K562 (cell line): Measurements from ENCODE around the gene EIF3J. TPM values are rescaled to one million over a fixed set of nuclear protein-coding genes. Genes with fewer than 3 reads are reported as not detected.
A peak's percentile ranks its signal among the peaks of the same experiment; 100 is the strongest.

Experiments used
- ARID4B ChIP-seq: sonication (generic); formaldehyde crosslinking; IDR thresholded peaks from 2 replicates; pipeline ENCODE4 v1.8.0; 2022; ENCODE audit warnings: mild to moderate bottlenecking, missing genetic modification reagents
- CHD7 ChIP-seq: fragments of 200-600 bp; sonication (generic); IDR thresholded peaks from one replicate; pipeline ENCODE4 v1.6.1; 2012; ENCODE audit warnings: mild to moderate bottlenecking, low read depth, low read length, inconsistent platforms
- CREM ChIP-seq: IDR thresholded peaks from 2 replicates; pipeline ENCODE4 v1.6.1; 2014; ENCODE audit warnings: antibody characterized with exemption, low read depth
- FOXP1 ChIP-seq: sonication (generic); formaldehyde crosslinking; IDR thresholded peaks from 2 replicates; pipeline ENCODE4 v1.8.0; 2022; ENCODE audit warnings: mild to moderate bottlenecking, missing genetic modification reagents
- KLF10 ChIP-seq: fragments of 250-450 bp; sonication (Bioruptor Pico); IDR thresholded peaks from 2 replicates; pipeline ENCODE4 v1.6.1; 2021; ENCODE audit warnings: matching md5 sums
- NR1H2 ChIP-seq: sonication (generic); formaldehyde crosslinking; IDR thresholded peaks from 2 replicates; pipeline ENCODE4 v1.4.0; 2020; ENCODE audit warnings: mild to moderate bottlenecking, missing genetic modification reagents
- PCBP1 ChIP-seq: fragments of 200-400 bp; formaldehyde crosslinking; IDR thresholded peaks from 2 replicates; pipeline ENCODE4 v1.6.1; 2018; ENCODE audit warnings: mild to moderate bottlenecking, low read depth, low read length; ENCODE audit not compliant: poor library complexity, severe bottlenecking
- SNAPC5 ChIP-seq: fragments of 250-450 bp; sonication (Bioruptor Pico); IDR thresholded peaks from 2 replicates; pipeline ENCODE4 v1.8.0; 2021; ENCODE audit warnings: moderate library complexity, mild to moderate bottlenecking, inconsistent platforms
- ZBTB9 ChIP-seq: fragments of 450-650 bp; formaldehyde crosslinking; IDR thresholded peaks from 2 replicates; pipeline ENCODE4 v1.4.0; 2020; ENCODE audit warnings: mild to moderate bottlenecking, moderate library complexity
- polyA plus RNA-seq, 8 experiments: library from polyadenylated mRNA; depleted of rRNA in 4 of 8; stranded (reverse) in 5 of 8; unstranded in 3 of 8; fragments of >200 nt; fragmentation: Nextera tagmentation in 2 of 8; fragmentation: Illumina TruSeq in 1 of 8; extraction: Ambion mirVana in 2 of 8; extraction: Trizol in 1 of 8; gene quantifications; 2 replicates each; pipeline versions ENCODE4 v1.2.1 to v1.2.3, GENCODE V29; 2011 to 2014; ENCODE audit warnings: inconsistent platforms in 1 of 8, missing spikeins in 1 of 8
- total RNA-seq, 7 experiments: library from RNA; depleted of rRNA in 6 of 7; stranded (reverse); fragments of >200 nt in 6 of 7; fragmentation: Illumina TruSeq in 2 of 7; extraction: Trizol in 2 of 7; gene quantifications; 2 replicates each; pipeline versions ENCODE4 v1.2.1 to v1.2.3, GENCODE V29; 2011 to 2021; ENCODE audit warnings: low replicate concordance in 1 of 7

The EIF3J gene
- total and polyA plus RNA-seq, 9 of the 15 experiments (the other 6 are each of a cell fraction or from before 2014, with no cell fraction given) = 44.2 to 217 (median 151) TPM

- TF ChIP-seq CHD7 = no peak
- TF ChIP-seq ZBTB9 = no peak
- TF ChIP-seq SNAPC5 = no peak
- peak; percentile 68; the same call in 1 of the 2 replicates for TF ChIP-seq ARID4B (CRISPR knock-in tag)
- TF ChIP-seq FOXP1 (CRISPR knock-in tag) = no peak
- peak; percentile 89 for TF ChIP-seq PCBP1
- TF ChIP-seq NR1H2 = no peak
- peak; percentile 88 for TF ChIP-seq CREM
- no peak for TF ChIP-seq KLF10 (CRISPR knock-in tag)
Measured at GRCh38 chr15:44536962-44537734, at the start of gene EIF3J (continued).
